SIG-M5 treated with dmso at 0.1 percent for 504 hours (cell line): ENCODE measurements around the gene PPM1J.
A peak's percentile ranks its signal among the peaks of the same experiment; 100 is the strongest.

Experiments
- DNase-seq: peaks from one replicate; lab custom pipeline; 2025; ENCODE audit not compliant: unreplicated experiment; lab: John Stamatoyannopoulos, UW

The PPM1J gene

GRCh38 chr1:112707221-112708001, 7.7 kb downstream of the PPM1J start:
- peak; percentile 64 for DNase-seq

DNA sequence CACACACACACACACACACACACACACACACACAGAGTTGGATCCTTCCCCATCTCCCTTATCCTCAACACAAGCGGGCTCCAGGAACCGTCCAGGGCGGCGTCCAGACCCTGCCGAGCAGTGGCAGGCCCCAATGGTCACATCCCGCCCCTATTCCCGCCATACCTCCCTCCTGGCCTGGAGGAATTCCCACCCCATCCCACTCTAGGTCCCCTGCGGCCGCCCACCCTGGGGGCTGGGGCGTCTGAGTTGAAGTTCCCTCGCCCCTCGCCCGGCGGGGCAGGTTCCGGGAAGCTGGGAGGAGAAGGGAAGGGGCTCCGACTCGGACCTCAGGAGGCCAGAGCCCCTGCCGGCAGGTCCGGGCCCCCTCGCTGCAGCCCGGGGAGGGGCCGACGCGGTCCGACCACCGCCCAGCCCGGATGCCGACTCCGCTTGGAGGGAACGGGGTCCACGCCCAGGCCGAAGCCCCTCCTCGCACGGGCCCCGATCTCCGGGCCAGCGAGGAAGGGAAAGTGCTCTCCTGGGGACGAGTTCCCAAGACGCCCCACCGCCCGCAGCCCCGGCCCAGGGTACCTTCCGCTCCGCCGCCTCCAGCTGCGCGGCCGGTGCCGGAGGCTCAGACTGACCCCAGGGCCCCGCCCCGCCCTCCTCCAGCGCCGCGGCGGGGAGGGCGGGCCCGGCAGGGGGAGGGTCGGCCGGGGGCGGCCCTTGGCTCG, 8.5 kb downstream of the PPM1J start, which contains the start of gene RHOC:
Gene RHOC, minus strand, starts transcription at position 623 of the 716 bp plus-strand sequence. CDS start 3,328 bp downstream, outside the sequence.
- DNase-seq = peak; percentile 33

GRCh38 chr1:112704934-112705627, 10.1 kb downstream of the PPM1J start:
- peak; percentile 79 for DNase-seq

DNA sequence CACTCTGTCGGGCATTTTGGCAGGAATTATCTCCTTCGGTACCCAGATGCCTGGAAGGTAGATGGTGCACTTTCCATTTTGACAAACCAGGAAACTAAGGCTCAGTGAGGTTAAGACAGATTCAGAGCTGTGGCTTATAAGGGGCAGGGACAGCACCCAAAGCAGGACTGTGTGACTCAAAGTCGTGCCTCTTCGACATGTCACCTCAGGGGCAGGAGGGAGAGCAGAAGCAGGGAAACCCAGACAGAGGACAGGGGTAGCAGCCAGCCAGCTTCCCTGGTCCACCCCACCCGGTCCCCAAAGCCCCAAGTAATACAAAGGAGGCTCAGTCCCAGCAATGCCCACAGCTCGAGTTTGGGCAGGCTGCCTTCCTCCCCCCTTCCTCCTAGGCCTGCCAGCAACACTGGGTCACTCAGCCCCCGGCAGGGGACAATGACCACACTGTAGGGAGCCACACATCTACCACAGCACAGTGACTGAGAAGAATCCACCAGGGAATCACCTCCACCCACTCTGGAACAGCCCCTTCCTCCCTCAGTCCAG, 10.7 kb downstream of the PPM1J start:
- no peak for DNase-seq

DNA sequence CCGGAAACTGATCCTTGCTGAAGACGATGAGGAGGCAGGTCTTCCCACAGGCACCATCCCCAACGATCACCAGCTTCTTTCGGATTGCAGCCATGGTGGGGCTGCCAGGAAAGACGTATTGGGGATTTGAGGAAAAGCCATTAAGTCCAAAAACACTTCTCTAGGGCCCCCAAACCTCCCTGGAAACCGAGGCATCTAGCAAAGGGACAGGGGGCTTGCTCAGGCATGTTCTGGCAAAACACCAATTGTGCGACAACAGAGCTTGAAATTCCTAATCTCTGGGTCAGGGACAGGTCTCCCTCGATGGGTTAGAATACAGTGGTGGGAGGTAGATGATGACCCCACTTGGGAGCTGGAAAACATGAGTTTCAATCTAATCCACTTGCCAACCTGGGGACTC, 11.4 kb downstream of the PPM1J start:
- DNase-seq = no peak

DNA sequence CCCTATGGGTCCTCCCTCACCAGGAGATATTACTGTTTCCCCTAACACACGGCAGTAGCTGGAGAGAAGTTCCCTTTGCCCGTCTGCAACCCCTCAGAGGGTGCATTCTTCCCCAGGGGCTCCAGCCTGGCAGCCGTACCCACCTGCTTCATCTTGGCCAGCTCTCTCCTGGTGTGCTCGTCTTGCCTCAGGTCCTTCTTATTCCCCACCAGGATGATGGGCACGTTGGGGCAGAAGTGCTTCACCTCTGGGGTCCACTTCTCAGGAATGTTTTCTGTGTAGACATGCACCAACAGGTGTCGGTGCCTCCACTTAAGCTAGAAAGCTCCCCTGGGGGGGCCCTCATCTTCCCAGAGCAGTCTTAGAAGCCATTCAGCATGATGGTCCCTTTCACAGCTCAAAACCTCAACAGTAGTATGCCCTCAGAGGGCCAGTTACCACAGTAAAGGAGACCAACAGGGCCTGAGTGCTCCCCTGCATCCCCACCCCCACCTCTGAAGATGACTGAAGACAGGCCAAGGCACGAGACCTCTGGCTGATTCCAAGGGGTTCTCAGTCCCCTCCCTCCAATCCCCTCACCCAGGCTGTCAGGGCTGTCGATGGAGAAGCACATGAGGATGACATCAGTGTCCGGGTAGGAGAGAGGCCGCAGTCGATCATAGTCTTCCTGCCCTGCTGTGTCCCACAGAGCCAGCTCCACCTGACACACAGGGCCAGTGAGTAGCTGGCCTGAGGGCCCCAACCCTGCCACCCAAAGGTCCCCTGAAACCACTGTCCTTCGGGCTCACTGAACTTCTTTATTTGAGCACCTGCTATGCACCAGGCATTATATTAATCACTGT, 12.5 kb downstream of the PPM1J start:
- no peak for DNase-seq

DNA sequence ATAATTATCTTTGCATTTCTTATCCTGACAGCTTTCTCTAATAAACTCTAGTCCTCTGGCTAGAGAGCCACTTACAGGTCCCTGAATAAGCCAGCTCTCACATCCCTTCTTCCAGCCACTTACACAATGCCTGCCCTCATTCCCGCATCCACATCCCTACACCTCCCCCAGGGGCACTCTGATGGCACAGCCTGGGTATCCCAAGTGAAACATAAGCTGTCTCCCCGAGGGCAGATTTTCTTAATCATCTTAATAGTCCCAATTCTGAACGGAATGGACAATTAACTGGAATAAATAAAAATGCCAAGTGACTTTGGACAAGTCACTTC, 13.1 kb downstream of the PPM1J start:
- DNase-seq = no peak

- DNase-seq = no peak
Measured at GRCh38 chr1:112701227-112702066, 13.7 kb downstream of the PPM1J start.

- peak; percentile 91 for DNase-seq
Measured at GRCh38 chr1:112700290-112701226, 14.6 kb downstream of the PPM1J start.

DNA sequence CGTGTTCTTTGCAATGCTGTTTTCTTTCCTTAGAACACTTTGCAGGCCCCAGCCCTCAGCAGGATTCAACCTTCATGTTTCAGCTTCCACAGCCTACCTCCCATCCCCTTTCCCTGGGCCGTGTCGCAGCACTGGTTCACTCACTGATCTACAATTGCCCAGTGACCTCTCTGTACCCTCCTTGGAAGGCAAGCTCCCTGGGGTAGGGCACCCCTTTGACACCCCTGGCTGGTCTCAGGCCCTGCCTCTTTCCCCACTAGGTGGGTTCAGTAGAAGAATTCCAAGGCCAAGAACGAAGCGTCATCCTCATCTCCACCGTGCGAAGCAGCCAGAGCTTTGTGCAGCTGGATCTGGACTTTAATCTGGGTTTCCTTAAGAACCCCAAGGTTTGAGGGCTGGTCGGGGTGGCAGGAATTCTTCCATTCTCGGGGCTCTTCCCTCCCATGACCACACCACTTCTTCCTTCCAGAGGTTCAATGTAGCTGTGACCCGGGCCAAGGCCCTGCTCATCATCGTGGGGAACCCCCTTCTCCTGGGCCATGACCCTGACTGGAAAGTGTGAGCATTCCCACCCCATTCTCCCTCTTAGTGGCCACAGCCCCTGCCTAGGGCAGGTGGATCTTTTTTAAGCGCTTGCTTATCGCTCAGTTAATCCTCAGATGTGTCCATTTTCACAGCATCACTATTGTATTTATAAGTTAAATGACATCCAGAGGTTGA, 15.5 kb downstream of the PPM1J start:
- DNase-seq = no peak

DNA sequence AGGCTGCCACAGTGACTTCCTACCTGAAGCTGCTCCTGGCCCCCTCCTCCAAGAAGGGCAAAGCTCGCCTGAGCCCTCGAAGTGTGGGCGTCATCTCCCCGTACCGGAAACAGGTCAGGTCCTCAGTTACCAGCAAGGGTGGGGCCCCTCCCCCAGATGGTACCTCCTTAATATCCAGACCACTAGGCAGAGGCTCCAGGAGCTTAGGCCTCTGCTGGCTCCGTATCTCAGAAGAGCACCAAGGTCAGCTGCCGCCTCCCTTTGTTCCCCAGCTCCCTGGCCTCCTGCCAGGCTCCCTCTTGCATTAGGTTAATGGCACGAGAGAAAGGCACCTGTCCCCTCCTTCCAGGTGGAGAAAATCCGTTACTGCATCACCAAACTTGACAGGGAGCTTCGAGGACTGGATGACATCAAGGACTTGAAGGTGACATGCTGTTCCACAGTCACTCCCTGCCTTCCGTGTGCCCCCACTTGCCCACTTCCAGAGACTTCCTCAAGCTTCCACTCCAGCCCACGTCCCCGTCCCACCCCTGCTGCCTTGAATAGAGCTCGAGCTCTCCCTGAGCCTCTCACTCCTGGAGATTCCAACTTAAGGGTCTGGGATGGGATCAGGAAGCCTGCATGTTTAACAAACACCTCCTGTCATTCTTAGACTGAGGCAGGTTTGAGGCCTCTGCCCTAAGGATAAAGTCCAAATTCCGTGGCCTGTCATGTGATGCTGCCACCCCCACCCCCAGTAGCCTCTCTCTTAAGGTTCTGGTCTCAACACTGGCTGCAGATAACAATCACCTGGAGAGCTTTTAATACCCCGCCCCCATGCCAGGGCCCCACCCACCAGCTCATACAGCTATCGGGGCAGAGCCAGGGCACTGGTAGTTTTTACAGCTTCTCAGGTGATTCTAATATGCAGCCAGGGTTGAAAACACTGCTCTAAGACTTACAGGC, 16.5 kb downstream of the PPM1J start:
- no peak for DNase-seq

DNA sequence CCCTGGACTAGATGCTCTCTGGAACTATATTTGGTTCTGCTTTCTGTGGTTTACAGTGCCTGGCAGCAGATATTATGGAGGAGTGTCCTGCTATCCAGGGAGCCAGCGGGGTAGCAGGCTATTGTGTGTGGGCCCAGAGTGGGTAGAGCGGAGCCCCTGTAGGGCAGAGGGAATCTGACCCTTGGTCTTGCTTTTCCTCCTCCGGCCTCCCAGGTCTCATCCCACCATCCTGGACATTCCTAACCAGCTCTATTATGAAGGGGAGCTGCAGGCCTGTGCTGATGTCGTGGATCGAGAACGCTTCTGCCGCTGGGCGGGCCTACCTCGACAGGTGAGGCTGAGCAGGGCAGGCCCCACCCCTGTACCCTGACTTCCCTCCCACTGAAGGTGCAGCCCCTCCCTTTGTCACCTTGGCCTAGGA, 17.3 kb downstream of the PPM1J start:
- no peak for DNase-seq

GRCh38 chr1:112696578-112697314, 18.4 kb downstream of the PPM1J start:
- DNase-seq = no peak

GRCh38 chr1:112695276-112695675, 19.9 kb downstream of the PPM1J start:
- no peak for DNase-seq

DNA sequence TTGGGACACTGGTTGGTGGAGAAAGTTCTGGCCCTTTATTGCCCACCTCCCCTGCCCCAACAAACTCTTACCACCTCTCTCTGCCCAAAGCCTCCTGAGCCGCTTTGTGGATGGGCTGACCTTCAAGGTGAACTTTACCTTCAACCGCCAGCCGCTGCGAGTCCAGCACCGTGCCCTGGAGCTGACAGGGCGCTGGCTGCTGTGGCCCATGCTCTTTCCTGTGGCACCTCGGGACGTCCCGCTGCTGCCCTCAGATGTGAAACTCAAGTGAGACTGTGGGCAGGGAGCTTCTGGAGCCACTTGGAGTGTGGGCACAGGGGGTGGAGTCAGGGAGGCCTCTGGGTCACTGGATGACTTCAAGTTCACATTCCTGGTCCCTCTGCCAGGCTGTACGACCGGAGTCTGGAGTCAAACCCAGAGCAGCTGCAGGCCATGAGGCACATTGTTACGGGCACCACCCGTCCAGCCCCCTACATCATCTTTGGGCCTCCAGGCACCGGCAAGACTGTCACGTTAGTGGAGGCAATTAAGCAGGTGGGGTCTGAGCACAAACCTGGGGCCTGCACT, 20.7 kb downstream of the PPM1J start:
- DNase-seq = no peak

DNA sequence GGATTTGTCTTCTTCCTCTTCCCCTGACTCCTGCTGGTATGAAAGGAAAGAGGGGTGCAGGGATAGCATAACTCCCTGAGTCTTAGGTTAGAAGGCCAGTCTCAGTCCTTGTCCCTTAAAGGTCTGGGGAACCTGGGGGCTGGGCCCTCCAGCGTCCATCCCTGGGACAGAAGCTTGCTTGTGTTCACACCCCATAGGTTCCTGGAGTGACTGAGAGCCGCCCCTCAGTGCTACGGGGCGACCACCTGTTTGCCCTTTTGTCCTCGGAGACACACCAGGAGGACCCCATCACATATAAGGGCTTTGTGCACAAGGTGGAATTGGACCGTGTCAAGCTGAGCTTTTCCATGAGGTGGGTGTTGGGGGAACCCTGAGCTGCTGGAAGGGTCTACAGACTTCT, 21.3 kb downstream of the PPM1J start:
- DNase-seq = no peak
